Body of pancreas (tissue), 4 donors: ENCODE results near the gene RGS21. TPM values are rescaled to one million over a fixed set of nuclear protein-coding genes. Genes with fewer than 3 reads are reported as not detected.

Experiments used
- ATAC-seq: fragments of 150-250 bp; one replicate; pipeline ENCODE4 v1.9.1; 2016
- DNase-seq, 4 donors: peaks; one replicate each; pipeline ENCODE4 v3.0.0-alpha.2; 2019
- H3K27ac ChIP-seq, 4 donors: fragments of 200-600 bp; sonication (generic); 1 replicate in 3 of 4; 2 replicates in 1 of 4; pipeline versions ENCODE4 v1.5.1 to v1.6.1; 2016 to 2019; ENCODE audit warnings: mild to moderate bottlenecking in 1 of 4, mixed read lengths in 1 of 4, moderate library complexity in 1 of 4
- H3K27me3 ChIP-seq, 2 donors: fragments of 200-600 bp; sonication (generic); one replicate each; pipeline ENCODE4 v1.6.0; 2016; ENCODE audit warnings: mild to moderate bottlenecking in 1 of 2
- H3K36me3 ChIP-seq, 2 donors: fragments of 200-600 bp; sonication (generic); replicated peaks in 1 of 2; 2 replicates each; pipeline ENCODE4 v1.5.1; 2016; ENCODE audit warnings: low read depth in 2 of 2; ENCODE audit not compliant: insufficient read depth in 1 of 2
- H3K4me1 ChIP-seq: fragments of 200-600 bp; sonication (generic); one replicate; pipeline ENCODE4 v1.6.0; 2016
- H3K4me3 ChIP-seq, 2 donors: fragments of 200-600 bp; sonication (generic); 1 replicate in 1 of 2; 2 replicates in 1 of 2; pipeline ENCODE4 v1.5.1; 2016 to 2019
- H3K9me3 ChIP-seq, 3 donors: fragments of 200-600 bp; sonication (generic); 1 replicate in 2 of 3; 2 replicates in 1 of 3; pipeline ENCODE4 v1.5.1; 2016
- CTCF ChIP-seq, 7 experiments: fragments of 450-650 bp in 4 of 7; fragments of 200-600 bp in 3 of 7; sonication (generic) in 3 of 7; IDR thresholded peaks; one replicate each; pipeline ENCODE4 v1.5.1; 2016 to 2019; ENCODE audit warnings: antibody characterized with exemption in 7 of 7
- POLR2A ChIP-seq, 3 donors: fragments of 450-650 bp; IDR thresholded peaks; one replicate each; pipeline ENCODE4 v1.6.1; 2016; ENCODE audit warnings: antibody characterized with exemption in 3 of 3, mild to moderate bottlenecking in 2 of 3
- WGBS, 2 donors: methylation state at CpG; one replicate each; pipeline ENCODE4 v1.1.5; 2017; 5-methylcytosine and 5-hydroxymethylcytosine counted together
- intact Hi-C: fragments of 100-400 bp; cut with DNase I; formaldehyde crosslinking; loops from one replicate; pipeline ENCODE4 v1.15.1; 2023
- total RNA-seq, 2 donors: library from RNA; depleted of rRNA; stranded (reverse); fragments of >200 nt; gene quantifications; one replicate each; pipeline ENCODE4 v1.1.0, GENCODE V29; 2016

RGS21 gene
- total RNA-seq, 2 donors from 2014 or later, result not detected

- DNase-seq (no peak), ATAC-seq (no peak)
- 71 to 86% methylated on average over 2 of the region's 2 CpGs for WGBS, 2 donors
Observed at GRCh38 chr1:192379554-192379953, 62.8 kb downstream of the RGS21 start.

GRCh38 chr1:192382758-192383157 is 66.0 kb downstream of the RGS21 start:
- no peaks in the 10 kb centered on the region for H3K9me3 ChIP-seq
- DNase-seq (no peak), ATAC-seq (no peak)
- H3K27ac ChIP-seq, result no peak overlapping the region
- TF ChIP-seq POLR2A (IDR thresholded peaks at IDR 0.05) (no peak), CTCF (IDR thresholded peaks at IDR 0.05) (no peak)
- intact Hi-C loops, result no loop called here
- H3K4me3 ChIP-seq, result no peak overlapping the region
- H3K27me3 ChIP-seq, result no peaks in the 10 kb centered on the region
- no peaks in the 10 kb centered on the region for H3K36me3 ChIP-seq
- 64 to 80% methylated on average over 2 of the region's 2 CpGs for WGBS, 2 donors
- H3K4me1 ChIP-seq, result no peaks in the 10 kb centered on the region

More at GRCh38 chr1:192379554-192379953, 62.8 kb downstream of the RGS21 start:
- H3K4me3 ChIP-seq, result no peak overlapping the region
- H3K27ac ChIP-seq, result no peak overlapping the region
- H3K4me1 ChIP-seq, result no peaks in the 10 kb centered on the region
- TF ChIP-seq POLR2A (IDR thresholded peaks at IDR 0.05) (no peak), CTCF (IDR thresholded peaks at IDR 0.05) (no peak)
- H3K27me3 ChIP-seq, result no peaks in the 10 kb centered on the region
- H3K9me3 ChIP-seq, result no peaks in the 10 kb centered on the region
- intact Hi-C loops, result no loop called here
- H3K36me3 ChIP-seq, result no peaks in the 10 kb centered on the region

- DNase-seq, result no peak
- H3K36me3 ChIP-seq, result no peaks in the 10 kb centered on the region
- no peak for ATAC-seq
- H3K4me3 ChIP-seq, result no peak overlapping the region
- no peaks in the 10 kb centered on the region for H3K27me3 ChIP-seq
- intact Hi-C loops, result no loop called here
- WGBS, 2 donors, result 81 to 86% methylated on average over 1 of the region's 1 CpG
- H3K9me3 ChIP-seq, result no peaks in the 10 kb centered on the region
- H3K4me1 ChIP-seq, result no peaks in the 10 kb centered on the region
- TF ChIP-seq POLR2A (IDR thresholded peaks at IDR 0.05) (no peak), CTCF (IDR thresholded peaks at IDR 0.05) (no peak)
- H3K27ac ChIP-seq, result no peak overlapping the region
Observed at GRCh38 chr1:192386051-192386650, 69.4 kb downstream of the RGS21 start.

GRCh38 chr1:192395211-192395610 is 78.4 kb downstream of the RGS21 start:
- no peaks in the 10 kb centered on the region for H3K9me3 ChIP-seq
- no peaks in the 10 kb centered on the region for H3K36me3 ChIP-seq
- DNase-seq (no peak), ATAC-seq (no peak)
- H3K4me3 ChIP-seq, result no peak overlapping the region
- H3K27me3 ChIP-seq, result no peaks in the 10 kb centered on the region
- TF ChIP-seq CTCF (IDR thresholded peaks at IDR 0.05) (no peak), POLR2A (IDR thresholded peaks at IDR 0.05) (no peak)
- intact Hi-C loops, result no loop called here
- WGBS, 2 donors, result 69 to 76% methylated on average over 2 of the region's 2 CpGs
- H3K27ac ChIP-seq, result no peak overlapping the region
- H3K4me1 ChIP-seq, result no peaks in the 10 kb centered on the region

- no peak overlapping the region for H3K4me3 ChIP-seq
Observed at GRCh38 chr1:192395895-192396294, 79.1 kb downstream of the RGS21 start.

More at GRCh38 chr1:192395895-192396294, 79.1 kb downstream of the RGS21 start:
- Histone ChIP-seq H3K4me1 (no peaks in the 10 kb centered on the region), H3K27me3 (no peaks in the 10 kb centered on the region), H3K27ac (no peak overlapping the region), H3K9me3 (no peaks in the 10 kb centered on the region), H3K36me3 (no peaks in the 10 kb centered on the region)
- no peak for DNase-seq
- TF ChIP-seq CTCF (IDR thresholded peaks at IDR 0.05) (no peak), POLR2A (IDR thresholded peaks at IDR 0.05) (no peak)
- 61 to 62% methylated on average over 3 of the region's 3 CpGs for WGBS, 2 donors
- intact Hi-C loops, result no loop called here
- no peak for ATAC-seq
